Measurements from ENCODE around the gene KRTCAP2.

DNA sequence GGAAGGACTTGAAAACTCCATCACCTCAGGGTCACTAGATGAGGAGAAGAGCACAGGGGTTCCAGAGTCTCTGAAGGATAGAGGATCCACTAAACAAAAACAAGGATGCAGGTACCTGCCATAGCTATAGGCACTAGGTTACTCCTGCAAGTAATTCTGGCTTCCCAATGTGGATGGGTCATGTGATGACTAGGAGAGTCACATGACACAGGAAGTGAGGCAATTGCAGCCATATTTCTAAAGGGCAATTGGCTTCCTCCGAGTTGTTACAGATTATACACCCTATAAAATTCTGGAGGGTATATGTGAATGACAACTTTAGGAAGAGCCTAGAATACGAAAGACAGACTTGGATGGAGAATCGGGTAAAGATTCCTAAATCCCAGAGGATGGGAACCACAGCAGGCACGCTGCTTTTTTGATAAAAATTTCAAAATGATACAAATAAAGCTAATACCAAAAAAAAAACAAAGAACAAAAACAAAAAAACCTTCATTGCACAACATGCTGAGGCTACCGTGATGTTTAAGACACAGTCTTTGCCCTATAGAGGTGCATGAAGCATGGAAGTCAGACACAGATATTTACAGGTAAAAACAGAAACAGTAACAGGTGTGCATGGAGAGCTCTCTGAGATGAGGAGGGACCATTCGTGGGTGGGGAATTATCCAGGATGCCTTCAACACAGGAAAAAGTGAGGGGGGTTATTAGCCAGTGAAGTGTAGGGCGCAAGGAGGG is 45.9 kb upstream of the KRTCAP2 start:
- TF ChIP-seq CTCF (IDR thresholded peaks at IDR 0.05) (no peak), POLR2A (IDR thresholded peaks at IDR 0.05) (no peak)

Measured in prostate gland (tissue), 2 donors.